Measurements from ENCODE around the gene MRFAP1. TPM values are rescaled to one million over a fixed set of nuclear protein-coding genes. Genes with fewer than 3 reads are reported as not detected.
"Not testable (repeated sequence)": the region's sequence is repeated elsewhere in the genome, so short reads cannot be mapped to it uniquely, and the experiment has no call there.

Gene MRFAP1
- total RNA-seq, 2 donors from 2014 or later = 102 to 123 TPM

DNA sequence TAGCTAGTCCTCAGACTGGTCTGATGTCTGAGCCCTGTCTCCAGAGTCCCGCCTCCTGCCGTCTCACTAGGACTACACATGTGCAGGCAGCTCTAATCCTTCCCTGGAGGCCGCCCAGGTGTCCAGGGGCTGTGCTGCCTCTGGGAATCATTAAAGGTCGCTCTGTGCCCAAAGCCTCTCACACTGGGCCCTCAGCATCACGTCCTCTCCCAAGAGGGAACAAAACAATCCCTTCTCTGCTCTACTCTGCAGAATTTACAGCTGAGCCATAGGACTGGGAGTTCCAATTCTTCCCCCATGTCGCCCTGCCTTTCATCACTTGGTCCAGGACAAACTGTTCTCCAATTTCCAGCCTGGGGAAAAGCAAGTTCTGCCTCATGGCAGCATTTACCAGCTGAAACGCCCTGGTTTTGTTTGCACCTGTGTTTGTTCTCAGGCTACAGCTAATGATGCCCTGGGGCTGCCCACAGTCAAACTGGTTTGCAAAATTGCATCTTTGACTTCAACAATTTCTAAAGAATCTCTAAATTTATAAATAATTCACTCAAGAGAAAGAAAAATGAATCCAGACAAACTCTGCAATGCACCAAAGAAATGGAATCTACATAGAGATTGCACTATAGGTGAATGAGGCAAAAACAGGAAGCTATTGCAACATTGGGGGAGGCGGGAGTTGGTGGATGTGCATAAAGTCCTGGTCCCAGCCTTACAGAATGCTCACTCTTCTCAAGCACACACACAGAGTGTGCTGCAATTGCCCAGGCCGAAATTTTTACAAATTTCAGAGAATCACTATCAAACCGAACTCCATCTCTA lies 7.2 kb upstream of the MRFAP1 start:
- Mint-ChIP-seq H3K9me3 (no peaks in the 10 kb centered on the region), H3K27ac (peak overlapping the region in 1 of 2 donors; percentile 31)
- ATAC-seq = no peak

DNA sequence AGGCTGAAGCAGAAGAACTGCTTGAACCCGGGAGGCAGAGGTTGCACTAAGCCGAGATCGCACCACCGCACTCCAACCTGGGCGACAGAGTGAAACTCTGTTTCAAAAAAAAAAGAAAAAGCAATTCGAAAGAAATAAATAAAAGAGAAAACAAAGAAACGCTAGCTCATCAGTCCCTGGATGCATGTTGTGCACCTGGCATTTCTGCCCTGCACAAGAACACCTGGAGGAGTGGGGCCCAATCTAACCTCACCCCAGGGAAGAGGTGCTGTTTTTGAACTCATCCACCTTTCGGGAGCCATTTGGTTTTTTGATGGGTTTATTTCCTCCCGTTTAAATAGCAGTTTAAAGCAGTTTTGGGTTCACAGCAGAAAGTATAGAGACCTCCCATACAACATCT lies 5.7 kb upstream of the MRFAP1 start:
- H3K27ac Mint-ChIP-seq = no peak overlapping the region
- no peak overlapping the region for H3K4me3 Mint-ChIP-seq
- DNase-seq (ENCODE audit: low spot score) (no peak), ATAC-seq (no peak)
- no peaks in the 10 kb centered on the region for H3K27me3 Mint-ChIP-seq
- H3K36me3 Mint-ChIP-seq = no peaks in the 10 kb centered on the region
- H3K9me3 Mint-ChIP-seq = no peaks in the 10 kb centered on the region
- H3K4me1 Mint-ChIP-seq (ENCODE audit: low read depth in 2 of 2) = peaks cover 3 to 5% of the 10 kb centered on the region in 2 donors

More for the DNA sequence above, 7.2 kb upstream of the MRFAP1 start:
- Mint-ChIP-seq H3K4me3 (no peak overlapping the region), H3K27me3 (no peaks in the 10 kb centered on the region), H3K36me3 (no peaks in the 10 kb centered on the region), H3K4me1 (ENCODE audit: low read depth in 2 of 2) (peaks cover 3 to 5% of the 10 kb centered on the region in 2 donors)
- DNase-seq (ENCODE audit: low spot score) = no peak

DNA sequence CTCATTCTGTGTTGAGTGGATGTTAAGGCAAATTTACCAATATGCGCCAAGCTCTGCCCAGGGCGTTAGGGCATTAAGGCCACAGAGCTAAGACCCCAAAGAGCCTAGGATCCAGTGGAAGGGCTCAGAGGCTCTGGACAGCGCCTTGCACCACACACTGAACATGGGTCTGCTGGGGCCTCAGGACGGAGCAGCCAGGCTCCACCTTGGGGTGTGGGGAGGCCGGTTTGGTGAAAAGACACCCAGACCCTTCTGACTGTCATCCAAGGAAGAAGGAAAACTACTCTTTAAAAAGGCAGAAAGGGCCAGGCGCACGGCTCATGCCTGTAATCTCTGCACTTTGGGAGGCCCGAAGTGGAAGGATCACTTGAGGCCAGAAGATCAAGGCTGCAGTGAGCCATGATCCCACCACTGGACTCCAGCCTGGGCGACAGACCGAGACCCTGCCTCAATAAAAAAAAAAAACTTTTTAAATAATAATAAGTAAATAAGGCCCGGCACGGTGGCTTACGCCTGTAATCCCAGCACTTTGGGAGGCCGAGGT lies 1.3 kb upstream of the MRFAP1 start:
- Mint-ChIP-seq H3K27ac (no peak overlapping the region), H3K4me3 (no peak overlapping the region), H3K4me1 (ENCODE audit: low read depth in 2 of 2) (peaks cover 17 to 33% of the 10 kb centered on the region in 2 donors), H3K36me3 (peaks cover 23% of the 10 kb centered on the region), H3K9me3 (no peaks in the 10 kb centered on the region), H3K27me3 (no peaks in the 10 kb centered on the region)
- ATAC-seq (no peak), DNase-seq (ENCODE audit: low spot score) (no peak)

DNA sequence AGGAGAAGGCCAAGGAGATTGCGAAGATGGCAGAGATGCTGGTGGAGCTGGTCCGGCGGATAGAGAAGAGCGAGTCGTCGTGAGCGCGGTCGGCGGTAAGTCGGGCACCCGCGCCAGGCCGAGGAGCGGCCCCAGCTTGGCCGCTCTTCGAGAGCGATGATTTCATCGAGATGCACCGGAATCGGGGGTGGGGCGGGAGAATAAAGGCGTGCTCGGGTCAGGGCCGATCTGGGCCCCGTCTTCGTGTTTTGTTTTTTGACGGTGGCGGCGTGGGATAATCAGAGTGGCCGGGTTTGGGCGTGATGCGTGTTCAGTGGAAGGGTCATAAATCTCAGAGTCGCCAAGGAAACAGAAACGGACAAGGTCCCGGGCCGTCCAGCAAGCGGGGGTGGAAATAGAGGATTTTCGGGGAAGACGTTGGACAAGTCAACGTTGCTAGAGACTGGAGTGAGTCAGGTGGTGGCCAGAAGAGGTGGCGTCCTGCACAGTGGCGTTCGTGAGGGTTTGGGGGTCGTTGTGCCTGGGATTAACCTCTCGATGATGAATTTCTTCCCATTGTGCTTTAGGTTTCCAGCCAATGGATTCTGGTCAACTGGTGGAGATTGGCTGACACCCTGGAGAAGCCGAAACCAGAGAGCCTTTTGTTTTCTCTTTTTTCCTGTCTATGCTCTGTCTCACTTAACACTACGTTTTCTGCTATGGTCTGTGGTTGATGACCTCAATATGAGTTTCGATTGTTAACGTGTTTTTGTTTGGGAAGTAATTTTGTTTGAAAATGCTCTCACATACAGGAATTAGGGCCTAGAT lies 882 bp downstream of the MRFAP1 start:
- Mint-ChIP-seq H3K27me3 (no peaks in the 10 kb centered on the region), H3K36me3 (peaks cover 23% of the 10 kb centered on the region), H3K4me3 (peak overlapping the region; percentile 92), H3K9me3 (no peaks in the 10 kb centered on the region), H3K27ac (peak overlapping the region; percentile 94 to 99), H3K4me1 (ENCODE audit: low read depth in 2 of 2) (peaks cover 17 to 36% of the 10 kb centered on the region in 2 donors)
- ATAC-seq (peak; percentile 60 to 64), DNase-seq (ENCODE audit: low spot score) (no peak)

DNA sequence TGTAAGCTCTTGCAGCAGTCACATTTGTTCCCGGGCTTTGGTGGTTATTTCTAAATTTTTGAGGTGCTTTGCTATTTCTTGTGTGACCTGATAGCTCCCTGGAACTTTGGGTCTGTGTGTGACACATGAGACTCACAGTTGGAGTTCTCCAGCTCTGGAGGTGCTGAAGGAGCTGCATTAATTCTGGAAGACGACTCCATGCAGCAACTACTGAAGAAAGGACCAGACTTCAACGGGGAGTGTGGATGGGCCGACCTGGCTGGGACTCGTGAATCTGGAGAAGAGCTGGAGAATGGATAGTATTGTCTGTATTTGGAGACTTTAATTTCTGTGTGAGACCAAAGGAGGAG lies 1.5 kb downstream of the MRFAP1 start:
- H3K4me1 Mint-ChIP-seq (ENCODE audit: low read depth in 2 of 2) = peaks cover 17 to 36% of the 10 kb centered on the region in 2 donors
- no peaks in the 10 kb centered on the region for H3K9me3 Mint-ChIP-seq
- H3K27me3 Mint-ChIP-seq = no peaks in the 10 kb centered on the region
- no peak for ATAC-seq
- H3K27ac Mint-ChIP-seq = peak overlapping the region; percentile 94 to 99
- DNase-seq (ENCODE audit: low spot score) = no peak
- H3K36me3 Mint-ChIP-seq = peaks cover 23% of the 10 kb centered on the region
- H3K4me3 Mint-ChIP-seq = peak overlapping the region; percentile 92

DNA sequence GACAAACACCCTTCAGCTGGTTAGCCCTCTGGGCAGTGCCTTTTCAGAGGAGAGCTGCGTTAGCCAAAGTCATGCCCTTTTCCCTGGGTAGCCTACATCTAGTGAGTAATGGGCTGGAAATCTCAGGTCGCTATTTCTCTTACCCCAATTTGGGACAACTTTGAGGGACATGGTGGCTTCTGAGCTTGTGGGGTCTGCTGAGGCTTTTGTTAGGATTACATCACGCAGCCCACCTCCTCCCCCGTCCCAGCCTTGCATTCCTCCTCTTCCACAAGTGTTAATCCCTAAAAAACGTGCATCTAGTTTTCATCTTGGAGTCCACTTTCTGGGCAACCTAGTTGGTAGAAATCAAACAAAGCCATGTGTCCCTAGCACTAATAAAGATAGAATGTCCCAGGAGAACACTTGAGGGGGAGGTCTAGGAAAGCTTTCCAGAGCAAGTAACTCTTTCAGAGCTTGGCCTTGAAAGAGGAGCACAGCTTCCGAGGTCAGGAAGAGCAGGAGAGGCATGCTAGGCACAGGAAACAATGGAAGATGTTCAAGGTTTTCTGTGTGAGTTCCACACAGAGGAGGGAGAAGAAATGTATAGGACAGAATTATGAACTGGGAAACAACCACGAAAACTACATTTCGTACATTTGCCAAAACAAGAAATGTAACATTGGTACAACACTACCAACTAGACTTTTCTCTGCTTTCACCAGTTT lies 2.8 kb downstream of the MRFAP1 start:
- ATAC-seq (no peak), DNase-seq (ENCODE audit: low spot score) (no peak)
- Mint-ChIP-seq H3K27me3 (no peaks in the 10 kb centered on the region), H3K27ac (peak overlapping the region; percentile 94 to 99), H3K4me1 (ENCODE audit: low read depth in 2 of 2) (peaks cover 17 to 36% of the 10 kb centered on the region in 2 donors), H3K9me3 (no peaks in the 10 kb centered on the region), H3K4me3 (no peak overlapping the region), H3K36me3 (peaks cover 23% of the 10 kb centered on the region)

DNA sequence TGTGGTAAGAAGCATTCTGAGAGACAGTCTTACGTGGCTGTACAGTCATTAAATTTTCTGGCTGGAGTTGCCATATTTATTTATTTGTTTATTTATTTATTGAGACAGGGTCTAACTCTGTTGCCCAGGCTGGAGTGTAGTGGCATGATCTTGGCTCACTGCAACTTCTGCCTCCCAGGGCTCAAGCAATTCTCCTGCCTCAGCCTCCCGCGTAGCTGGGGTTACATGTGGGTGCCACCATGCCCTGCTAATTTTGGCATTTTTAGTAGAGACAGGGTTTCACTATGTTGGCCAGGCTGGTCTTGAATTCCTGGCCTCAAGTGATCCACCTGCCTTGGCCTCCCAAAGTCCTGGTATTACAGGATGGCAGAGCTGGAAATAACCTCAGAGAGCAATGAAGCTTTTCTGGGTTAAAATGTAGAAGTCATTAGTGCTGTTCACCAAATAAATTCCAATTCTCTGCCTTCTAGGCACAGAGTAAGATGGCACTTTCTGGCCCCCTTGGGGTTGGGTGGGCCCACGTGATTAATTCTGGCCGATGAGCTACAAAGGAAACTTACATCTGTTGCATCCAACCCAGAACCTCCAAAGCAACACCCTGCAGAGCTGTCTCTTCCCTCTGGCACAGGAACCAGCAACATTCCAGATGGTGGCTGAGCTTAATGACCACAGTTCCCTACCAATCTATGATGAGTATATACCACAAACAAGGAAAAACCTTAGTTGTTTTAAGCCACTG lies 4.5 kb downstream of the MRFAP1 start:
- no peaks in the 10 kb centered on the region for H3K27me3 Mint-ChIP-seq
- H3K9me3 Mint-ChIP-seq = no peaks in the 10 kb centered on the region
- no peak overlapping the region for H3K27ac Mint-ChIP-seq

DNA sequence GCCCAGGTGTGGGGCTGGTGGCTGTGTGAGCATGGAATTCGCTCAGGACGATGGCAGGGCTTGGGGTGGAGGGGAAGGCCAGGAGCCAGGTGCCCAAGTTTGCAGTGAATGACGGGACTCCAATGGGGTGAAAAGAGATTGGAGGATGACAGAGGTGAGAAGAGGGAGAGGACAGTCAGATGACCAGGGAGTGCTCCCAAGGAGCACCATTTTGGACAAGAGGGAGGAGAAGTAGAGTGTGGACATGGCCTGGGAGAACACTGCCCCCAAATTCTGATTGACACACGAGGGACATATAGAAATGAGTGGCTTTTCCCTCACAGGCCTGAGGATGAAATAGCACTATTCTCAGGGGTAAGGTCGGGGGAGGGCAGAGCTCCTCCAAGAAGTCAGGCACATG lies 6.7 kb downstream of the MRFAP1 start:
- peaks cover 6% of the 10 kb centered on the region for H3K36me3 Mint-ChIP-seq
- peaks cover 6 to 17% of the 10 kb centered on the region in 2 donors for H3K4me1 Mint-ChIP-seq (ENCODE audit: low read depth in 2 of 2)
- no peak for ATAC-seq

More for the DNA sequence above, 4.5 kb downstream of the MRFAP1 start:
- DNase-seq (ENCODE audit: low spot score) (no peak), ATAC-seq (no peak)
- Mint-ChIP-seq H3K4me3 (no peak overlapping the region), H3K36me3 (peaks cover 23% of the 10 kb centered on the region), H3K4me1 (ENCODE audit: low read depth in 2 of 2) (peaks cover 17 to 36% of the 10 kb centered on the region in 2 donors)

DNA sequence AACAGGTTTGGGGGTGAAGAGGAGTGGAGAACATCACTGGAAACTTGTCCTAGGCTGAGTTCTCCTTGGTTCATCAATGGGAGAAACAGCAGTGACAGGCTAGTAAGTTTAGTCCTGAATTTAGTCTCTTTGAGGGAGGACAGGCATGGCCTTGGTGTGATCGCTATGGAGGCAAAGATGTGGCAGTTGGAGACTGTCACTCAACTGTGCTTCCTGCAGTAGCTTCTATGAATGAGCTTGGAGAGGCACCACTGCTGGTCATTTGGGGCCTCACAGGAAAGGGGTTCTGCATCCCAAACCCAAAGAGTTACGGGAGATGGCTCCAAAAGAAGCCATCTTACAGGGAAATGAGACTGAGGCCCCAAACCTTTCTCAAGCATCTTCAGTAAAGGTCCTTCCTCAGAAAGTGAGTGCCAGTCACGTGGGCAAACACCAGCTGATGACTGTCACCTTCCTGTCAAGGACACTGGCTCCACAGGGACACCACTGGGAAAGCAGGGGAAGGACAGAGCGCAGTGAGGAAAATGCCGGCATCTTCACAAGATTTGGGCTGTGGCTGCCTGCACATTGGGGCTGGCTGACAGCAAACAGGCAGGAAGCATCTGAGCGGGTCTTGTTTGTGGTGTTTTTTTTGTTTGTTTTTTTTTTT lies 7.2 kb downstream of the MRFAP1 start:
- Mint-ChIP-seq H3K9me3 (no peaks in the 10 kb centered on the region), H3K36me3 (peaks cover under 1% of the 10 kb centered on the region), H3K27me3 (no peaks in the 10 kb centered on the region), H3K4me3 (no peak overlapping the region), H3K4me1 (ENCODE audit: low read depth in 2 of 2) (peaks cover under 1 to 11% of the 10 kb centered on the region in 2 donors), H3K27ac (peak overlapping the region in 1 of 2 donors; percentile 3)
- DNase-seq (ENCODE audit: low spot score) (no peak), ATAC-seq (no peak)

More for the DNA sequence above, 6.7 kb downstream of the MRFAP1 start:
- peak overlapping the region in 1 of 2 donors; percentile 3 for H3K27ac Mint-ChIP-seq
- no peaks in the 10 kb centered on the region for H3K9me3 Mint-ChIP-seq
- DNase-seq (ENCODE audit: low spot score) = no peak
- H3K4me3 Mint-ChIP-seq = no peak overlapping the region
- H3K27me3 Mint-ChIP-seq = no peaks in the 10 kb centered on the region

DNA sequence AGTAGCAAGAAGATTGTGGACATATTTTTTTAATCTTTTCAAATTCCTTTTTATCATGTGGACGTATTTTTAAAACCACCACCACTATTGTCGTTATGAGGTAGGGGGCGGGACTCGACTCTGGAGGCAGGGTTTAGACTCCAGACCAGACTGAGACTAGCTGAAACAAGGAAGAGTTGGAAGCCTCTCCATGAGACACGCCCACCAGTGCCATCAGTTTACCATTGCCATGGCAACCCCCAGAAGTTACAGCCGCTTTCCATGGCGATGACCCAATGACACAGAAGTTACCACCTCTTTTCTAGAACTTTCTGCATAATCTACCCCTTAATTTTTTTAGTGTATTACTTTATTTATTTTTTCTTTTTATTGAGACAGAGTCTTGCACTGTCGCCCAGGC lies 8.7 kb downstream of the MRFAP1 start:
- DNase-seq (ENCODE audit: low spot score) (no peak), ATAC-seq (no peak)
- Mint-ChIP-seq H3K27ac (no peak overlapping the region), H3K9me3 (no peaks in the 10 kb centered on the region), H3K36me3 (no peaks in the 10 kb centered on the region), H3K4me3 (no peak overlapping the region), H3K4me1 (ENCODE audit: low read depth in 2 of 2) (peaks cover 0 to 3% of the 10 kb centered on the region in 2 donors), H3K27me3 (no peaks in the 10 kb centered on the region)

DNA sequence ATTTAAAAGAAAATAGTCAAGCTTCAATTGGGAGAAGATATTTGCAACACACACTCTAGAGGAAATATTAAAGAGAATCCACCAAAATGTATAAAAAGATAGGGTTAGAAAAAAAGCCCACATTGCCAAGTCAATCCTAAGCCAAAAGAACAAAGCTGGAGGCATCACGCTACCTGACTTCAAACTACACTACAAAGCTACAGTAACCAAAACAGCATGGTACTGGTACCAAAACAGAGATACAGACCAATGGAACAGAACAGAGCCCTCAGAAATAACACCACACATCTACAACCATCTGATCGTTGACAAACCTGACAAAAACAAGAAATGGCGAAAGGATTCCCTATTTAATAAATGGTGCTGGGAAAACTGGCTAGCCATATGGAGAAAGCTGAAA lies 13.7 kb downstream of the MRFAP1 start:
- not testable (repeated sequence) for H3K27ac Mint-ChIP-seq; H3K4me3 Mint-ChIP-seq; H3K4me1 Mint-ChIP-seq (ENCODE audit: low read depth in 2 of 2); H3K36me3 Mint-ChIP-seq; H3K27me3 Mint-ChIP-seq; H3K9me3 Mint-ChIP-seq; DNase-seq (ENCODE audit: low spot score); ATAC-seq

DNA sequence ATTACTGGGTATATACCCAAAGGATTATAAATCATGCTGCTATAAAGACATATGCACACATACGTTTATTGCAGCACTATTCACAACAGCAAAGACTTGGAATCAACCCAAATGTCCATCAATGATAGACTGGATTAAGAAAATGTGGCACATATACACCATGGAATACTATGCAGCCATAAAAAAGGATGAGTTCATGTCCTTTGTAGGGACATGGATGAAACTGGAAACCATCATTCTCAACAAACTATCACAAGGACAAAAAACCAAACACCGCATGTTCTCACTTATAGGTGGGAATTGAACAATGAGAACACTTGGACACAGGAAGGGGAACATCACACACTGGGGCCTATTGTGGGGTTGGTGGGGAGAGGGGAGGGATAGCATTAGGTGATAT lies 14.8 kb downstream of the MRFAP1 start:
- H3K36me3 Mint-ChIP-seq = not testable (repeated sequence)

More for the DNA sequence above, 14.8 kb downstream of the MRFAP1 start:
- peaks cover 0 to 11% of the 10 kb centered on the region in 2 donors for H3K4me1 Mint-ChIP-seq (ENCODE audit: low read depth in 2 of 2)
- not testable (repeated sequence) for DNase-seq (ENCODE audit: low spot score); H3K27ac Mint-ChIP-seq; H3K9me3 Mint-ChIP-seq; H3K27me3 Mint-ChIP-seq; H3K4me3 Mint-ChIP-seq; ATAC-seq
